Ascending aorta (tissue), 2 donors: ENCODE data around the gene INTS3. TPM values are rescaled to one million over a fixed set of nuclear protein-coding genes. Genes with fewer than 3 reads are reported as not detected.

Source experiments
- DNase-seq, 2 donors: peaks; one replicate each; pipeline ENCODE4 v3.0.0-alpha.2; 2019; ENCODE audit warnings: low spot score in 2 of 2
- H3K27ac ChIP-seq, 2 donors: fragments of 200-600 bp; sonication (generic); one replicate each; pipeline ENCODE4 v1.5.1; 2016 to 2017; ENCODE audit warnings: mild to moderate bottlenecking in 1 of 2
- H3K27me3 ChIP-seq: fragments of 200-600 bp; sonication (generic); one replicate; pipeline ENCODE4 v1.5.1; 2017
- H3K36me3 ChIP-seq, 2 donors: fragments of 200-600 bp; sonication (generic); one replicate each; pipeline ENCODE4 v1.5.1; 2016
- H3K4me1 ChIP-seq, 2 donors: fragments of 200-600 bp; sonication (generic); one replicate each; pipeline ENCODE4 v1.5.1; 2016 to 2017; ENCODE audit warnings: mild to moderate bottlenecking in 1 of 2
- H3K4me3 ChIP-seq, 2 donors: fragments of 200-600 bp; sonication (generic); one replicate each; pipeline ENCODE4 v1.5.1; 2016 to 2017; ENCODE audit warnings: mild to moderate bottlenecking in 1 of 2
- H3K9me3 ChIP-seq, 2 donors: fragments of 200-600 bp; sonication (generic); one replicate each; pipeline ENCODE4 v1.5.1; 2016
- CTCF ChIP-seq, 3 experiments: fragments of 200-600 bp in 2 of 3; fragments of 450-650 bp in 1 of 3; sonication (generic) in 2 of 3; IDR thresholded peaks; one replicate each; pipeline ENCODE4 v1.5.1; 2016 to 2019; ENCODE audit warnings: antibody characterized with exemption in 3 of 3, mild to moderate bottlenecking in 1 of 3, moderate library complexity in 1 of 3
- intact Hi-C: fragments of 100-400 bp; cut with DNase I; formaldehyde crosslinking; loops from one replicate; pipeline ENCODE4 v1.15.1; 2023
- total RNA-seq: library from RNA; depleted of rRNA; stranded (reverse); fragments of >200 nt; gene quantifications from one replicate; pipeline ENCODE4 v1.1.0, GENCODE V29; 2016

Gene INTS3
- total RNA-seq, 1 donor from 2014 or later = 55.9 TPM

- Histone ChIP-seq H3K27ac (no peak overlapping the region), H3K9me3 (no peaks in the 10 kb centered on the region), H3K4me3 (no peak overlapping the region), H3K36me3 (no peaks in the 10 kb centered on the region), H3K4me1 (peaks cover 0 to 15% of the 10 kb centered on the region in 2 donors), H3K27me3 (no peaks in the 10 kb centered on the region)
- intact Hi-C loops = loop anchor here (10.0 kb wide), 1 partner anchor 362 kb away; the partner anchor contains the start of gene NUP210L
- TF ChIP-seq CTCF (IDR thresholded peaks at IDR 0.05) = no peak
- DNase-seq = no peak
Observed at GRCh38 chr1:153792631-153793041, 64.8 kb downstream of the INTS3 start.

- H3K9me3 ChIP-seq = no peaks in the 10 kb centered on the region
- DNase-seq = no peak
- peaks cover 0 to 15% of the 10 kb centered on the region in 2 donors for H3K4me1 ChIP-seq
- no peak overlapping the region for H3K27ac ChIP-seq
- H3K36me3 ChIP-seq = no peaks in the 10 kb centered on the region
- H3K27me3 ChIP-seq = no peaks in the 10 kb centered on the region
- intact Hi-C loops = loop anchor here (10.0 kb wide), 1 partner anchor 361 kb away; the partner anchor contains the start of gene NUP210L
- H3K4me3 ChIP-seq = no peak overlapping the region
- no peak for TF ChIP-seq CTCF (IDR thresholded peaks at IDR 0.05)
Observed at GRCh38 chr1:153793261-153793972, 65.6 kb downstream of the INTS3 start.

GRCh38 chr1:153793973-153794615 is 66.2 kb downstream of the INTS3 start:
- DNase-seq = no peak
- no peak overlapping the region for H3K4me3 ChIP-seq
- no peaks in the 10 kb centered on the region for H3K9me3 ChIP-seq
- H3K27me3 ChIP-seq = no peaks in the 10 kb centered on the region
- H3K27ac ChIP-seq = no peak overlapping the region
- intact Hi-C loops = loop anchor here (10.0 kb wide), 1 partner anchor 361 kb away; the partner anchor contains the start of gene NUP210L
- peaks cover 0 to 13% of the 10 kb centered on the region in 2 donors for H3K4me1 ChIP-seq
- no peaks in the 10 kb centered on the region for H3K36me3 ChIP-seq
- no peak for TF ChIP-seq CTCF (IDR thresholded peaks at IDR 0.05)

- Histone ChIP-seq H3K27me3 (no peaks in the 10 kb centered on the region), H3K27ac (no peak overlapping the region), H3K9me3 (no peaks in the 10 kb centered on the region), H3K36me3 (no peaks in the 10 kb centered on the region), H3K4me1 (peaks cover 0 to 6% of the 10 kb centered on the region in 2 donors), H3K4me3 (no peak overlapping the region)
- intact Hi-C loops = loop anchor here (10.0 kb wide), 1 partner anchor 360 kb away; the partner anchor contains the start of gene NUP210L
- DNase-seq = no peak
- TF ChIP-seq CTCF (IDR thresholded peaks at IDR 0.05) = no peak
Observed at GRCh38 chr1:153794624-153795329, 66.9 kb downstream of the INTS3 start.

GRCh38 chr1:153795330-153795837 is 67.5 kb downstream of the INTS3 start:
- DNase-seq = no peak
- H3K27ac ChIP-seq = no peak overlapping the region
- H3K4me3 ChIP-seq = no peak overlapping the region
- H3K4me1 ChIP-seq = peaks cover 0 to 5% of the 10 kb centered on the region in 2 donors
- no peaks in the 10 kb centered on the region for H3K36me3 ChIP-seq
- H3K27me3 ChIP-seq = no peaks in the 10 kb centered on the region
- TF ChIP-seq CTCF (IDR thresholded peaks at IDR 0.05) = no peak
- H3K9me3 ChIP-seq = no peaks in the 10 kb centered on the region
- intact Hi-C loops = loop anchor here (10.0 kb wide), 1 partner anchor 359 kb away; the partner anchor contains the start of gene NUP210L
